Sigmoid colon (tissue), 7 donors: Measurements from ENCODE around the gene LRPPRC. TPM values are rescaled to one million over a fixed set of nuclear protein-coding genes. Genes with fewer than 3 reads are reported as not detected.

ENCODE experiments used
- DNase-seq: peaks from one replicate; pipeline ENCODE4 v3.0.0-alpha.2; 2019
- H3K27ac ChIP-seq, 4 donors: fragments of 200-600 bp; sonication (generic); one replicate each; pipeline ENCODE4 v1.5.1; 2016 to 2019; ENCODE audit warnings: mild to moderate bottlenecking in 1 of 4
- H3K27me3 ChIP-seq, 3 donors: fragments of 200-600 bp; sonication (generic); one replicate each; pipeline ENCODE4 v1.5.1; 2019; ENCODE audit warnings: mild to moderate bottlenecking in 1 of 3
- H3K36me3 ChIP-seq, 4 donors: fragments of 200-600 bp; sonication (generic); one replicate each; pipeline ENCODE4 v1.5.1; 2016 to 2019
- H3K4me1 ChIP-seq, 4 donors: fragments of 200-600 bp; sonication (generic); one replicate each; pipeline ENCODE4 v1.5.1; 2017 to 2019
- H3K4me3 ChIP-seq, 4 donors: fragments of 200-600 bp; sonication (generic); one replicate each; pipeline ENCODE4 v1.5.1; 2017 to 2019; ENCODE audit warnings: mild to moderate bottlenecking in 2 of 4, moderate library complexity in 1 of 4
- H3K9me3 ChIP-seq, 4 donors: fragments of 200-600 bp in 3 of 4; sonication (generic) in 3 of 4; one replicate each; pipeline versions ENCODE4 v1.5.1 to v1.6.1; 2013 to 2019
- EP300 ChIP-seq, 4 donors: sonication (generic); formaldehyde crosslinking; IDR thresholded peaks; one replicate each; pipeline ENCODE4 v1.6.1; 2017; ENCODE audit warnings: antibody characterized with exemption in 4 of 4
- POLR2A ChIP-seq, 2 donors: fragments of 450-650 bp; IDR thresholded peaks; one replicate each; pipeline ENCODE4 v1.6.1; 2016; ENCODE audit warnings: antibody characterized with exemption in 2 of 2, mild to moderate bottlenecking in 2 of 2, moderate library complexity in 2 of 2
- POLR2AphosphoS5 ChIP-seq, 4 donors: sonication (generic); formaldehyde crosslinking; IDR thresholded peaks; one replicate each; pipeline ENCODE4 v1.6.1; 2017; ENCODE audit warnings: antibody characterized with exemption in 4 of 4
- WGBS, 2 donors: extraction: QIAGEN DNeasy Blood & Tissue Kit; methylation state at CpG; one replicate each; pipeline ENCODE4 v1.1.7; 2013; 5-methylcytosine and 5-hydroxymethylcytosine counted together
- intact Hi-C: fragments of 100-400 bp; cut with DNase I; formaldehyde crosslinking; loops from one replicate; pipeline ENCODE4 v1.15.1; 2023
- polyA plus RNA-seq, 3 donors: library from polyadenylated mRNA; stranded (reverse); fragments of 200-250 nt; gene quantifications; one replicate each; pipeline ENCODE4 v1.2.3, GENCODE V29; 2013
- total RNA-seq, 4 donors: library from RNA; depleted of rRNA; stranded (reverse); fragments of >200 nt; gene quantifications; one replicate each; pipeline ENCODE4 v1.1.0, GENCODE V29; 2016
- TF ChIP-seq, protein P1 (sequence below), 4 experiments: fragments of 450-650 bp in 3 of 4; fragments of 200-600 bp in 1 of 4; IDR thresholded peaks; one replicate each; pipeline ENCODE4 v1.5.1; 2016 to 2019; ENCODE audit warnings: antibody characterized with exemption in 4 of 4, mild to moderate bottlenecking in 3 of 4, moderate library complexity in 2 of 4
- donor health status: healthy with polysubstance abuse.
- donor health status: Bipolar disorder and iron deficiency.
- donor health status: healthy.

The LRPPRC gene
- total and polyA plus RNA-seq, 7 donors: 22.2 to 65.7 (median 49.7) TPM

DNA sequence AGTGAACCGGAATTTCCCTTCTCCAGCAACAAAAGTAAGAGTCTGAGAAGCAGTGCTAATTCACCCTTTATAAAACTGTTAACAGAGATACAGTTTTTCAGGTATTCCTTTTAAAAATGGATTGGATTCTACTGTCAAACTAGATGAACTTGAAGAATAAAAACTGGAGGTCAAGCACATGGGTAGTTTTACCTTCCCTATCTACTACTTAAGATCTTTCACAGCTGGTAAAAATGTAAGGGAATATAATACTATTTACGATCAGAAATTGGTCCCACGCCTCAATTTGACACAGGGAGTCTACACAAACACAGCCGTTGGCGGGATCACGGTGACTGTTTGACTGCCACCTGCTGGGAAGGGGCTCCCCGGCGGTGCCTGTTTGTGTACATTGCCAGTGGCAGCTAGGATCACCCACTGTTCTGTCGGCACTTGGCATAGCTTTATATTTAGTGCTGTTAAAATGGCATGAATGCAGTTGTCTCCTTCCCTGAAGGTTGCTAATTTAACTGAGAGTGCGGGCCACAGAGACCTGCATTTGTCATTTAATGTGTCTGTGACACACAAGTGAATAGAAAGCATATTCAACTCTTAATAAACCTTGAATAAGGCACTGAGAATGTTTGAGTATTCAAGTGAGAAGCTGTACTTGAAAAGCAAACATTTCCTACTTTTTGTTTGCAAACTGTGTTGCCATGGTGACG, 97.5 kb downstream of the LRPPRC start:
- no peak for DNase-seq
- Histone ChIP-seq H3K36me3 (peaks cover 10 to 84% (median 18%) of the 10 kb centered on the region in 4 donors), H3K27me3 (no peaks in the 10 kb centered on the region), H3K4me1 (no peaks in the 10 kb centered on the region), H3K27ac (no peak overlapping the region), H3K9me3 (no peaks in the 10 kb centered on the region), H3K4me3 (no peak overlapping the region)
- WGBS, 2 donors: 17 to 72% methylated on average over 11 of the region's 11 CpGs
- intact Hi-C loops: no loop called here
- no peak for TF ChIP-seq POLR2A (IDR thresholded peaks at IDR 0.05)
- TF ChIP-seq EP300 (IDR thresholded peaks at IDR 0.05): no peak
- TF ChIP-seq POLR2AphosphoS5 (IDR thresholded peaks at IDR 0.05): no peak
- TF ChIP-seq, protein P1, sequence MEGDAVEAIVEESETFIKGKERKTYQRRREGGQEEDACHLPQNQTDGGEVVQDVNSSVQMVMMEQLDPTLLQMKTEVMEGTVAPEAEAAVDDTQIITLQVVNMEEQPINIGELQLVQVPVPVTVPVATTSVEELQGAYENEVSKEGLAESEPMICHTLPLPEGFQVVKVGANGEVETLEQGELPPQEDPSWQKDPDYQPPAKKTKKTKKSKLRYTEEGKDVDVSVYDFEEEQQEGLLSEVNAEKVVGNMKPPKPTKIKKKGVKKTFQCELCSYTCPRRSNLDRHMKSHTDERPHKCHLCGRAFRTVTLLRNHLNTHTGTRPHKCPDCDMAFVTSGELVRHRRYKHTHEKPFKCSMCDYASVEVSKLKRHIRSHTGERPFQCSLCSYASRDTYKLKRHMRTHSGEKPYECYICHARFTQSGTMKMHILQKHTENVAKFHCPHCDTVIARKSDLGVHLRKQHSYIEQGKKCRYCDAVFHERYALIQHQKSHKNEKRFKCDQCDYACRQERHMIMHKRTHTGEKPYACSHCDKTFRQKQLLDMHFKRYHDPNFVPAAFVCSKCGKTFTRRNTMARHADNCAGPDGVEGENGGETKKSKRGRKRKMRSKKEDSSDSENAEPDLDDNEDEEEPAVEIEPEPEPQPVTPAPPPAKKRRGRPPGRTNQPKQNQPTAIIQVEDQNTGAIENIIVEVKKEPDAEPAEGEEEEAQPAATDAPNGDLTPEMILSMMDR (IDR thresholded peaks at IDR 0.05): no peak

DNA sequence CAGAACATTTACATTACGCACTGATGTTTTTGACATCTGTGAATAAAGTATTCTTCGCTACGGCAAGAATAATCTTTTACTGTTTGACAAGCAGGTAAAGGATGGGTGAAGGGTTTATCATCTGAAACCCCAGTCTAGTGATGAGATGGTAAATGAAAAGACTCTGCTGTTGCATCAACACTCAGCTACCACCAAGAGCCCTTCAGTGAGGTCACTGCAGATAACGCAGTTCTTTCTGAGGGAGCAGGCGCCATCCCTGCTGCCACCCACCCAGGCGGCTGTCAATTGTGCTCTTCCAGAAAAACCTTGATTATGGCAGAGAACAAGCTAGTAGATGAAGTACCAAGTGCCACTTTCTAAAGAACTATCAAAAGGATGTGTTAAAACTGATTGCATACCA, 98.3 kb downstream of the LRPPRC start:
- whole genome bisulfite sequencing, 2 donors: 97 to 98% methylated on average over 6 of the region's 6 CpGs
- peaks cover 10 to 87% (median 24%) of the 10 kb centered on the region in 4 donors for H3K36me3 ChIP-seq
- TF ChIP-seq, protein P1 (IDR thresholded peaks at IDR 0.05): no peak
- TF ChIP-seq POLR2A (IDR thresholded peaks at IDR 0.05): no peak
- no peak for TF ChIP-seq EP300 (IDR thresholded peaks at IDR 0.05)
- no peak for TF ChIP-seq POLR2AphosphoS5 (IDR thresholded peaks at IDR 0.05)
- no peak for DNase-seq
- H3K27ac ChIP-seq: no peak overlapping the region
- intact Hi-C loops: no loop called here
- H3K9me3 ChIP-seq: no peaks in the 10 kb centered on the region
- no peak overlapping the region for H3K4me3 ChIP-seq
- no peaks in the 10 kb centered on the region for H3K27me3 ChIP-seq
- no peaks in the 10 kb centered on the region for H3K4me1 ChIP-seq

DNA sequence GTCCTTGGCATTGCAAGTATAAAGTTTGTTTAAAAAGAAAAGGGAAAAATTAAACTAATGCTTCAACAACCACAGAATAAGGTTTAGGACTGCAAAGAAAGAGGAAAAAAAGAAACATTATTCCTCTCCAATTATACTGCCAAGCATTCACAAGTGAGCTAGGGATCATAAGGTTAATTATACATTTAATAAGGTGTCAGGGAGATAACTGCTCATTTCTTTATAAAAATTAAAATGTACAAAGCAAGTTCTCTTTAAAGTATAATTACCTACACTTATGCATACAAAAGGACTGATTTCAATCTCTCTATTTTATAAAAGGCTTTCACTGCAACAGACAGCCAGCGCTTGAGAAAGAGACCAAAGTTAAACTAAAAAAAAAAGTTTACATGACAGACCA, 98.9 kb downstream of the LRPPRC start:
- H3K27ac ChIP-seq: no peak overlapping the region
- 94 to 99% methylated on average over 1 of the region's 1 CpG for WGBS, 2 donors
- TF ChIP-seq, protein P1 (IDR thresholded peaks at IDR 0.05): no peak
- TF ChIP-seq POLR2A (IDR thresholded peaks at IDR 0.05): no peak
- TF ChIP-seq EP300 (IDR thresholded peaks at IDR 0.05): no peak
- no peak for TF ChIP-seq POLR2AphosphoS5 (IDR thresholded peaks at IDR 0.05)
- H3K4me3 ChIP-seq: no peak overlapping the region
- no peaks in the 10 kb centered on the region for H3K27me3 ChIP-seq
- no peaks in the 10 kb centered on the region for H3K4me1 ChIP-seq
- peaks cover 10 to 93% (median 27%) of the 10 kb centered on the region in 4 donors for H3K36me3 ChIP-seq
- no peaks in the 10 kb centered on the region for H3K9me3 ChIP-seq
- DNase-seq: no peak
- intact Hi-C loops: no loop called here

DNA sequence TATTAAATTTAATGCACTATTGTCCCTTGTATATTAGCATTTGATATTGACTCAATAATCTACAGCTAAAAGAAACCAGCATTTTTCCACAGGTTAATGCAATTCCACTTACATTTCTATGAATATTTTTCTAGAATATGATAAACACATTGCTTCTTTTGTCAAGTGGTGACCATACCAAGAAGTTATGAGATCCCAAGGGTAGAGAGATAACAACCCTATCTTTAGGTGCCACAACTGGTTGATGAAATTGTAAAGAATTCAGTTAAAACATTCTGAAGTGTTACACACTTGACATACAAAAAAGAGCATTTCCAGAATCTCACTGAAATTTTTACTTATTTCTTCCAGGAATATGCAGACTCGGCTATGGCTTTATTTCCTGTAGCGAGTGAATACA, 101.0 kb downstream of the LRPPRC start:
- no peaks in the 10 kb centered on the region for H3K9me3 ChIP-seq
- H3K4me3 ChIP-seq: no peak overlapping the region
- H3K36me3 ChIP-seq: peaks cover 10 to 97% (median 29%) of the 10 kb centered on the region in 4 donors
- intact Hi-C loops: no loop called here
- no peaks in the 10 kb centered on the region for H3K27me3 ChIP-seq
- H3K4me1 ChIP-seq: no peaks in the 10 kb centered on the region
- no peak for DNase-seq
- TF ChIP-seq EP300 (IDR thresholded peaks at IDR 0.05) (no peak), POLR2AphosphoS5 (IDR thresholded peaks at IDR 0.05) (no peak), POLR2A (IDR thresholded peaks at IDR 0.05) (no peak)
- TF ChIP-seq, protein P1 (IDR thresholded peaks at IDR 0.05): no peak
- no peak overlapping the region for H3K27ac ChIP-seq
- WGBS, 2 donors: 96 to 97% methylated on average over 2 of the region's 2 CpGs
